ENCODE data around the gene JAK3. TPM values are rescaled to one million over a fixed set of nuclear protein-coding genes. Genes with fewer than 3 reads are reported as not detected.

The JAK3 gene
- total and polyA plus RNA-seq, 2 of the 13 experiments (the other 11 are each of a cell fraction or from before 2014, with no cell fraction given) = 3.4 to 18.6 TPM

DNA sequence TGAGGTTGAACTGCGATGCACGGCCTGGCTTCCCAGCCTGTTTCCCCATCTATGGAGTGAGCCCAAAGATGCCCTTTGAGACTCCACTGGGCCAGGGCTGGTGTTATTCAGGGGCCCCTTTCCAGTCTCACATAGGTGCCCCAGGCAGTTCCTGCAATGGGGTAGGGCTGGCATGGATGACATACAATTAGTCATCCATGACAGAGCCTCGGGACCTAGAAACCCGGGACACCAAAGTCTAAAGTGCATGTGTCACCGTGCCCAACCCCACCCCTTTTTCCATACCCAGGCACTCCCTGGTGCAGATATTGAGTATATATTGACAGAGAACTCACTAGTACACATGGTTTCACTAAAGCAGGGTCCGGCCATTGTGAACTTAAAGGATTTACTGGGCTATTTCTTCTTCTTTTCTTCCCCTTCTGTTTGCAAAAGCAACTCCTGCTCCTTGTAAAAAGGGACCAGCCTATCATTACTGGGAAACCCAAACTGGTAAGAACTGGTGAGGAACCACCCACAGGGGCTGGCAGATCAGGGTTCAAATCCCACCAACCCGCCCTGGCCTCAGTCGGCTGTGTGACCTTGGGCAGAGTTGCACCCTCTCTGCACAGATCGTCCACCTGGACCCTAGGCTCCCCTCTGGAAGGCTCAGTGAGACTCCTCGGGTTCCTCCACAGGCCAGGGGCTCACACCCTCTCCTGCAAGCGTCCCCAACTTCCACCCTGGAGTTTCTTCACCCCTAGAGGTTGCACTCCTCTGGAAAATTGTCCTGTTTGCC, 50.2 kb downstream of the JAK3 start (continued):
- TF ChIP-seq, protein P1, sequence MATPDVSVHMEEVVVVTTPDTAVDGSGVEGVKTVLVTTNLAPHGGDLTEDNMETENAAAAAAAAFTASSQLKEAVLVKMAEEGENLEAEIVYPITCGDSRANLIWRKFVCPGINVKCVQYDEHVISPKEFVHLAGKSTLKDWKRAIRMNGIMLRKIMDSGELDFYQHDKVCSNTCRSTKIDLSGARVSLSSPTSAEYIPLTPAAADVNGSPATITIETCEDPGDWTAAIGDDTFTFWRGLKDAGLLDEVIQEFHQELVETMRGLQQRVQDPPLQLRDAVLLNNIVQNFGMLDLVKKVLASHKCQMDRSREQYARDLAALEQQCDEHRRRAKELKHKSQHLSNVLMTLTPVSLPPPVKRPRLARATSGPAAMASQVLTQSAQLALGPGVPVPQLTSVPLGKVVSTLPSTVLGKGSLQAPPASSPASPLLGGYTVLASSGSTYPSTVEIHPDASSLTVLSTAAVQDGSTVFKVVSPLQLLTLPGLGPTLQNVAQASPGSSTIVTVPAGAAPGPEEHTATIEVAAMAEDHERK (CRISPR knock-in tag; IDR thresholded peaks at IDR 0.05; ENCODE audit: low read depth) = no peak
- TF ChIP-seq LCORL (IDR thresholded peaks at IDR 0.05) (no peak), LCORL (CRISPR knock-in tag; IDR thresholded peaks at IDR 0.05) (peak; percentile 65; the same call in 1 of the 2 replicates), TERF1 (CRISPR knock-in tag; IDR thresholded peaks at IDR 0.05) (no peak), NCOR1 (IDR thresholded peaks at IDR 0.05; ENCODE audit: borderline replicate concordance, low read length) (peak; percentile 76; the same call in 1 of the 2 replicates), KLF11 (CRISPR knock-in tag; IDR thresholded peaks at IDR 0.05) (no peak), GATAD2A (CRISPR knock-in tag; IDR thresholded peaks at IDR 0.05) (peak; percentile 78), SAP130 (CRISPR knock-in tag; IDR thresholded peaks at IDR 0.05; ENCODE audit: low read depth) (peak; percentile 93), FOXA1 (IDR thresholded peaks at IDR 0.05) (no peak), FOXA1 (CRISPR knock-in tag; IDR thresholded peaks at IDR 0.05) (peak; percentile 54), THAP11 (CRISPR knock-in tag; IDR thresholded peaks at IDR 0.05) (0 out of 2 replicates have a peak, but pooled peaks have one; percentile 21), ZNF768 (CRISPR knock-in tag; IDR thresholded peaks at IDR 0.05) (peak; percentile 98), ZNF501 (CRISPR knock-in tag; IDR thresholded peaks at IDR 0.05) (no peak), RBM22 (optimal IDR thresholded peaks at IDR 0.05; ENCODE audit: low read length) (no peak), PLRG1 (conservative IDR thresholded peaks at IDR 0.05) (no peak), HNF1B (CRISPR knock-in tag; IDR thresholded peaks at IDR 0.05) (peak; percentile 24), RXRA (CRISPR knock-in tag; IDR thresholded peaks at IDR 0.05) (peak; percentile 19; the same call in 1 of the 2 replicates), MEIS2 (CRISPR knock-in tag; IDR thresholded peaks at IDR 0.05) (peak; percentile 88), BRCA1 (CRISPR knock-in tag; IDR thresholded peaks at IDR 0.05) (no peak), ZNF776 (CRISPR knock-in tag; IDR thresholded peaks at IDR 0.05) (no peak), DNMT3B (CRISPR knock-in tag; conservative IDR thresholded peaks at IDR 0.05) (peak; percentile 80; the same call in 1 of the 2 replicates), ZNF230 (CRISPR knock-in tag; IDR thresholded peaks at IDR 0.05) (no peak), MEIS1 (CRISPR knock-in tag; IDR thresholded peaks at IDR 0.05; ENCODE audit: borderline replicate concordance) (peak; percentile 67; the same call in 1 of the 2 replicates), PPARG (CRISPR knock-in tag; conservative IDR thresholded peaks at IDR 0.05) (no peak), ZFX (CRISPR knock-in tag; IDR thresholded peaks at IDR 0.05; ENCODE audit: low read depth) (0 out of 2 replicates have a peak, but pooled peaks have one; percentile 9)
- TF ChIP-seq, protein P2, sequence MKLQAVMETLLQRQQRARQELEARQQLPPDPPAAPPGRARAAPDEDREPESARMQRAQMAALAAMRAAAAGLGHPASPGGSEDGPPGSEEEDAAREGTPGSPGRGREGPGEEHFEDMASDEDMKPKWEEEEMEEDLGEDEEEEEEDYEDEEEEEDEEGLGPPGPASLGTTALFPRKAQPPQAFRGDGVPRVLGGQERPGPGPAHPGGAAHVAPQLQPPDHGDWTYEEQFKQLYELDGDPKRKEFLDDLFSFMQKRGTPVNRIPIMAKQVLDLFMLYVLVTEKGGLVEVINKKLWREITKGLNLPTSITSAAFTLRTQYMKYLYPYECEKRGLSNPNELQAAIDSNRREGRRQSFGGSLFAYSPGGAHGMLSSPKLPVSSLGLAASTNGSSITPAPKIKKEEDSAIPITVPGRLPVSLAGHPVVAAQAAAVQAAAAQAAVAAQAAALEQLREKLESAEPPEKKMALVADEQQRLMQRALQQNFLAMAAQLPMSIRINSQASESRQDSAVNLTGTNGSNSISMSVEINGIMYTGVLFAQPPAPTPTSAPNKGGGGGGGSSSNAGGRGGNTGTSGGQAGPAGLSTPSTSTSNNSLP (IDR thresholded peaks at IDR 0.05; ENCODE audit: low read depth, low read length) = peak; percentile 62; the same call in 1 of the 2 replicates
- TF ChIP-seq, protein P3, sequence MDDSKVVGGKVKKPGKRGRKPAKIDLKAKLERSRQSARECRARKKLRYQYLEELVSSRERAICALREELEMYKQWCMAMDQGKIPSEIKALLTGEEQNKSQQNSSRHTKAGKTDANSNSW (CRISPR knock-in tag; IDR thresholded peaks at IDR 0.05; ENCODE audit: borderline replicate concordance) = no peak
